GM23338 (cell line): ENCODE data around the gene ATAD2B.

Source experiments
- CREB1 ChIP-seq: fragments of 250-450 bp; sonication (Bioruptor Pico); IDR thresholded peaks from 2 replicates; pipeline ENCODE4 v1.5.0; 2020; ENCODE audit warnings: low read depth, mild to moderate bottlenecking, moderate library complexity
- EZH2 ChIP-seq: fragments of 200-600 bp; sonication (generic); IDR thresholded peaks from one replicate; pipeline ENCODE4 v1.8.0; 2017; ENCODE audit warnings: antibody characterized with exemption, mild to moderate bottlenecking, low read depth; ENCODE audit not compliant: unreplicated experiment
- EZH2phosphoT487 ChIP-seq: fragments of 200-600 bp; sonication (generic); IDR thresholded peaks from one replicate; pipeline ENCODE4 v1.8.1; 2018; ENCODE audit warnings: antibody characterized with exemption; ENCODE audit not compliant: unreplicated experiment
- JUNB ChIP-seq: IDR thresholded peaks from one replicate; pipeline ENCODE4 v1.6.1; 2016; ENCODE audit warnings: antibody characterized with exemption; ENCODE audit not compliant: unreplicated experiment
- POLR2AphosphoS5 ChIP-seq: IDR thresholded peaks from 2 replicates; pipeline ENCODE4 v1.6.1; 2016; ENCODE audit warnings: antibody characterized with exemption, low read depth
- STAT1 ChIP-seq: IDR thresholded peaks from one replicate; pipeline ENCODE4 v1.6.1; 2016; ENCODE audit warnings: antibody characterized with exemption; ENCODE audit not compliant: unreplicated experiment
- ZNF114 ChIP-seq: fragments of 250-450 bp; sonication (Bioruptor Pico); IDR thresholded peaks from 2 replicates; pipeline ENCODE4 v1.5.0; 2020; ENCODE audit warnings: mild to moderate bottlenecking, moderate library complexity
- TF ChIP-seq, protein P1 (sequence below), 2 experiments: fragments of 200-600 bp in 1 of 2; sonication (generic) in 1 of 2; conservative IDR thresholded peaks; 2 replicates each; pipeline versions ENCODE4 v1.5.1 to v1.6.1; 2016 to 2017; ENCODE audit warnings: antibody characterized with exemption in 2 of 2, low read depth in 2 of 2, mild to moderate bottlenecking in 2 of 2, moderate library complexity in 1 of 2
- TF ChIP-seq, protein P2 (sequence below): IDR thresholded peaks from one replicate; pipeline ENCODE4 v1.6.1; 2018; ENCODE audit warnings: antibody characterized with exemption; ENCODE audit not compliant: unreplicated experiment
- TF ChIP-seq, protein P3 (sequence below): IDR thresholded peaks from 2 replicates; pipeline ENCODE4 v1.6.1; 2016; ENCODE audit warnings: antibody characterized with exemption
- TF ChIP-seq, protein P4 (sequence below): fragments of 250-450 bp; sonication (Bioruptor Pico); IDR thresholded peaks from 2 replicates; pipeline ENCODE4 v1.5.0; 2020; ENCODE audit warnings: mild to moderate bottlenecking, moderate library complexity

DNA sequence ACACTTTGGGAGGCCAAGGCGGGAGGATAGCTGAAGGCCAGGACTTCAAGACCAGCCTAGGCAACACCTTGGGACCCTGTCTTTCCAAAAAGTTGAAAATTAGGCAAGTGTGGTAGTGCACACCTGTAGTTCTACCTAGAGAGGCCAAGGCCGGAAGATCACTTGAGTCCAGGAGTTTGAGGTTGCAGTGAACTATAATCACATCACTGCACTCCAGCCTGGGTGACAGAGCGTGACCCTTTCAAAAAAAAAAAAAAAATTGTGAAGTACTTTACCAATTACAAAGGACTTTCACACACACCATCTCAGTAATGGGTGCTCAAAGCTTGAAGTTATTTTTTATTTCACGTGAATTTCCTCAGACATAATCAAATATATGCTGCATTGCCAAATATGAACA lies 65.0 kb downstream of the ATAD2B start:
- TF ChIP-seq, protein P1, sequence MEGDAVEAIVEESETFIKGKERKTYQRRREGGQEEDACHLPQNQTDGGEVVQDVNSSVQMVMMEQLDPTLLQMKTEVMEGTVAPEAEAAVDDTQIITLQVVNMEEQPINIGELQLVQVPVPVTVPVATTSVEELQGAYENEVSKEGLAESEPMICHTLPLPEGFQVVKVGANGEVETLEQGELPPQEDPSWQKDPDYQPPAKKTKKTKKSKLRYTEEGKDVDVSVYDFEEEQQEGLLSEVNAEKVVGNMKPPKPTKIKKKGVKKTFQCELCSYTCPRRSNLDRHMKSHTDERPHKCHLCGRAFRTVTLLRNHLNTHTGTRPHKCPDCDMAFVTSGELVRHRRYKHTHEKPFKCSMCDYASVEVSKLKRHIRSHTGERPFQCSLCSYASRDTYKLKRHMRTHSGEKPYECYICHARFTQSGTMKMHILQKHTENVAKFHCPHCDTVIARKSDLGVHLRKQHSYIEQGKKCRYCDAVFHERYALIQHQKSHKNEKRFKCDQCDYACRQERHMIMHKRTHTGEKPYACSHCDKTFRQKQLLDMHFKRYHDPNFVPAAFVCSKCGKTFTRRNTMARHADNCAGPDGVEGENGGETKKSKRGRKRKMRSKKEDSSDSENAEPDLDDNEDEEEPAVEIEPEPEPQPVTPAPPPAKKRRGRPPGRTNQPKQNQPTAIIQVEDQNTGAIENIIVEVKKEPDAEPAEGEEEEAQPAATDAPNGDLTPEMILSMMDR (conservative IDR thresholded peaks at IDR 0.05; ENCODE audit: low read depth in 2 of 2): no peak
- no peak for TF ChIP-seq POLR2AphosphoS5
- no peak for TF ChIP-seq JUNB
- TF ChIP-seq, protein P2, sequence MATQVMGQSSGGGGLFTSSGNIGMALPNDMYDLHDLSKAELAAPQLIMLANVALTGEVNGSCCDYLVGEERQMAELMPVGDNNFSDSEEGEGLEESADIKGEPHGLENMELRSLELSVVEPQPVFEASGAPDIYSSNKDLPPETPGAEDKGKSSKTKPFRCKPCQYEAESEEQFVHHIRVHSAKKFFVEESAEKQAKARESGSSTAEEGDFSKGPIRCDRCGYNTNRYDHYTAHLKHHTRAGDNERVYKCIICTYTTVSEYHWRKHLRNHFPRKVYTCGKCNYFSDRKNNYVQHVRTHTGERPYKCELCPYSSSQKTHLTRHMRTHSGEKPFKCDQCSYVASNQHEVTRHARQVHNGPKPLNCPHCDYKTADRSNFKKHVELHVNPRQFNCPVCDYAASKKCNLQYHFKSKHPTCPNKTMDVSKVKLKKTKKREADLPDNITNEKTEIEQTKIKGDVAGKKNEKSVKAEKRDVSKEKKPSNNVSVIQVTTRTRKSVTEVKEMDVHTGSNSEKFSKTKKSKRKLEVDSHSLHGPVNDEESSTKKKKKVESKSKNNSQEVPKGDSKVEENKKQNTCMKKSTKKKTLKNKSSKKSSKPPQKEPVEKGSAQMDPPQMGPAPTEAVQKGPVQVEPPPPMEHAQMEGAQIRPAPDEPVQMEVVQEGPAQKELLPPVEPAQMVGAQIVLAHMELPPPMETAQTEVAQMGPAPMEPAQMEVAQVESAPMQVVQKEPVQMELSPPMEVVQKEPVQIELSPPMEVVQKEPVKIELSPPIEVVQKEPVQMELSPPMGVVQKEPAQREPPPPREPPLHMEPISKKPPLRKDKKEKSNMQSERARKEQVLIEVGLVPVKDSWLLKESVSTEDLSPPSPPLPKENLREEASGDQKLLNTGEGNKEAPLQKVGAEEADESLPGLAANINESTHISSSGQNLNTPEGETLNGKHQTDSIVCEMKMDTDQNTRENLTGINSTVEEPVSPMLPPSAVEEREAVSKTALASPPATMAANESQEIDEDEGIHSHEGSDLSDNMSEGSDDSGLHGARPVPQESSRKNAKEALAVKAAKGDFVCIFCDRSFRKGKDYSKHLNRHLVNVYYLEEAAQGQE: no peak
- no peak for TF ChIP-seq EZH2
- TF ChIP-seq EZH2phosphoT487: no peak
- no peak for TF ChIP-seq CREB1 (CRISPR knock-in tag)
- TF ChIP-seq ZNF114 (CRISPR knock-in tag): no peak
- TF ChIP-seq, protein P3, sequence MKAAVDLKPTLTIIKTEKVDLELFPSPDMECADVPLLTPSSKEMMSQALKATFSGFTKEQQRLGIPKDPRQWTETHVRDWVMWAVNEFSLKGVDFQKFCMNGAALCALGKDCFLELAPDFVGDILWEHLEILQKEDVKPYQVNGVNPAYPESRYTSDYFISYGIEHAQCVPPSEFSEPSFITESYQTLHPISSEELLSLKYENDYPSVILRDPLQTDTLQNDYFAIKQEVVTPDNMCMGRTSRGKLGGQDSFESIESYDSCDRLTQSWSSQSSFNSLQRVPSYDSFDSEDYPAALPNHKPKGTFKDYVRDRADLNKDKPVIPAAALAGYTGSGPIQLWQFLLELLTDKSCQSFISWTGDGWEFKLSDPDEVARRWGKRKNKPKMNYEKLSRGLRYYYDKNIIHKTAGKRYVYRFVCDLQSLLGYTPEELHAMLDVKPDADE: no peak
- no peak for TF ChIP-seq STAT1
- TF ChIP-seq, protein P4, sequence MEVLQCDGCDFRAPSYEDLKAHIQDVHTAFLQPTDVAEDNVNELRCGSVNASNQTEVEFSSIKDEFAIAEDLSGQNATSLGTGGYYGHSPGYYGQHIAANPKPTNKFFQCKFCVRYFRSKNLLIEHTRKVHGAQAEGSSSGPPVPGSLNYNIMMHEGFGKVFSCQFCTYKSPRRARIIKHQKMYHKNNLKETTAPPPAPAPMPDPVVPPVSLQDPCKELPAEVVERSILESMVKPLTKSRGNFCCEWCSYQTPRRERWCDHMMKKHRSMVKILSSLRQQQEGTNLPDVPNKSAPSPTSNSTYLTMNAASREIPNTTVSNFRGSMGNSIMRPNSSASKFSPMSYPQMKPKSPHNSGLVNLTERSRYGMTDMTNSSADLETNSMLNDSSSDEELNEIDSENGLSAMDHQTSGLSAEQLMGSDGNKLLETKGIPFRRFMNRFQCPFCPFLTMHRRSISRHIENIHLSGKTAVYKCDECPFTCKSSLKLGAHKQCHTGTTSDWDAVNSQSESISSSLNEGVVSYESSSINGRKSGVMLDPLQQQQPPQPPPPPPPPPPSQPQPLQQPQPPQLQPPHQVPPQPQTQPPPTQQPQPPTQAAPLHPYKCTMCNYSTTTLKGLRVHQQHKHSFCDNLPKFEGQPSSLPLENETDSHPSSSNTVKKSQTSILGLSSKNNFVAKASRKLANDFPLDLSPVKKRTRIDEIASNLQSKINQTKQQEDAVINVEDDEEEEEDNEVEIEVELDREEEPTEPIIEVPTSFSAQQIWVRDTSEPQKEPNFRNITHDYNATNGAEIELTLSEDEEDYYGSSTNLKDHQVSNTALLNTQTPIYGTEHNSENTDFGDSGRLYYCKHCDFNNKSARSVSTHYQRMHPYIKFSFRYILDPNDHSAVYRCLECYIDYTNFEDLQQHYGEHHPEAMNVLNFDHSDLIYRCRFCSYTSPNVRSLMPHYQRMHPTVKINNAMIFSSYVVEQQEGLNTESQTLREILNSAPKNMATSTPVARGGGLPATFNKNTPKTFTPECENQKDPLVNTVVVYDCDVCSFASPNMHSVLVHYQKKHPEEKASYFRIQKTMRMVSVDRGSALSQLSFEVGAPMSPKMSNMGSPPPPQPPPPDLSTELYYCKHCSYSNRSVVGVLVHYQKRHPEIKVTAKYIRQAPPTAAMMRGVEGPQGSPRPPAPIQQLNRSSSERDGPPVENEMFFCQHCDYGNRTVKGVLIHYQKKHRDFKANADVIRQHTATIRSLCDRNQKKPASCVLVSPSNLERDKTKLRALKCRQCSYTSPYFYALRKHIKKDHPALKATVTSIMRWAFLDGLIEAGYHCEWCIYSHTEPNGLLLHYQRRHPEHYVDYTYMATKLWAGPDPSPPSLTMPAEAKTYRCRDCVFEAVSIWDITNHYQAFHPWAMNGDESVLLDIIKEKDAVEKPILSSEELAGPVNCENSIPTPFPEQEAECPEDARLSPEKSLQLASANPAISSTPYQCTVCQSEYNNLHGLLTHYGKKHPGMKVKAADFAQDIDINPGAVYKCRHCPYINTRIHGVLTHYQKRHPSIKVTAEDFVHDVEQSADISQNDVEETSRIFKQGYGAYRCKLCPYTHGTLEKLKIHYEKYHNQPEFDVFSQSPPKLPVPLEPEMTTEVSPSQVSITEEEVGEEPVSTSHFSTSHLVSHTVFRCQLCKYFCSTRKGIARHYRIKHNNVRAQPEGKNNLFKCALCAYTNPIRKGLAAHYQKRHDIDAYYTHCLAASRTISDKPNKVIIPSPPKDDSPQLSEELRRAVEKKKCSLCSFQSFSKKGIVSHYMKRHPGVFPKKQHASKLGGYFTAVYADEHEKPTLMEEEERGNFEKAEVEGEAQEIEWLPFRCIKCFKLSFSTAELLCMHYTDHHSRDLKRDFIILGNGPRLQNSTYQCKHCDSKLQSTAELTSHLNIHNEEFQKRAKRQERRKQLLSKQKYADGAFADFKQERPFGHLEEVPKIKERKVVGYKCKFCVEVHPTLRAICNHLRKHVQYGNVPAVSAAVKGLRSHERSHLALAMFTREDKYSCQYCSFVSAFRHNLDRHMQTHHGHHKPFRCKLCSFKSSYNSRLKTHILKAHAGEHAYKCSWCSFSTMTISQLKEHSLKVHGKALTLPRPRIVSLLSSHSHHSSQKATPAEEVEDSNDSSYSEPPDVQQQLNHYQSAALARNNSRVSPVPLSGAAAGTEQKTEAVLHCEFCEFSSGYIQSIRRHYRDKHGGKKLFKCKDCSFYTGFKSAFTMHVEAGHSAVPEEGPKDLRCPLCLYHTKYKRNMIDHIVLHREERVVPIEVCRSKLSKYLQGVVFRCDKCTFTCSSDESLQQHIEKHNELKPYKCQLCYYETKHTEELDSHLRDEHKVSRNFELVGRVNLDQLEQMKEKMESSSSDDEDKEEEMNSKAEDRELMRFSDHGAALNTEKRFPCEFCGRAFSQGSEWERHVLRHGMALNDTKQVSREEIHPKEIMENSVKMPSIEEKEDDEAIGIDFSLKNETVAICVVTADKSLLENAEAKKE (CRISPR knock-in tag): no peak
